H9 (cell line): ENCODE results near the gene BCAS3. TPM values are rescaled to one million over a fixed set of nuclear protein-coding genes. Genes with fewer than 3 reads are reported as not detected.

Experiments
- DNase-seq: peaks from one replicate; pipeline ENCODE4 v3.0.0-alpha.2; 2017
- H2AFZ ChIP-seq: one replicate; pipeline ENCODE4 v1.6.1; 2013; ENCODE audit warnings: mild to moderate bottlenecking, low read length, control low read depth, moderate library complexity
- H2AK5ac ChIP-seq: 2 replicates; pipeline ENCODE4 v1.6.1; 2013; ENCODE audit warnings: low read length, control low read depth, mixed read lengths; ENCODE audit not compliant: insufficient read length
- H2BK120ac ChIP-seq: one replicate; pipeline ENCODE4 v1.6.1; 2013; ENCODE audit warnings: low read depth, mild to moderate bottlenecking, low read length, control low read depth, inconsistent platforms; ENCODE audit not compliant: poor library complexity, severe bottlenecking
- H2BK12ac ChIP-seq: 2 replicates; pipeline ENCODE4 v1.6.1; 2013; ENCODE audit warnings: low read length, control low read depth, mixed read lengths, low read depth; ENCODE audit not compliant: insufficient read length
- H2BK15ac ChIP-seq: 2 replicates; pipeline ENCODE4 v1.6.1; 2013; ENCODE audit warnings: low read depth, low read length, control low read depth
- H2BK20ac ChIP-seq: one replicate; pipeline ENCODE4 v1.6.1; 2013; ENCODE audit warnings: low read depth, mild to moderate bottlenecking, low read length, control low read depth, inconsistent platforms; ENCODE audit not compliant: poor library complexity, severe bottlenecking
- H2BK5ac ChIP-seq: 2 replicates; pipeline ENCODE4 v1.6.1; 2013; ENCODE audit warnings: low read length, control low read depth, mixed read lengths; ENCODE audit not compliant: insufficient read length
- H3K14ac ChIP-seq: 2 replicates; pipeline ENCODE4 v1.6.1; 2013; ENCODE audit warnings: low read length, control low read depth; ENCODE audit not compliant: insufficient read depth
- H3K18ac ChIP-seq: 2 replicates; pipeline ENCODE4 v1.6.1; 2013; ENCODE audit warnings: low read depth, mild to moderate bottlenecking, mixed read lengths, low read length, control low read depth; ENCODE audit not compliant: insufficient read length
- H3K23ac ChIP-seq: 2 replicates; pipeline ENCODE4 v1.6.1; 2013; ENCODE audit warnings: low read length, control low read depth, mixed read lengths, low read depth; ENCODE audit not compliant: insufficient read length
- H3K23me2 ChIP-seq: 2 replicates; pipeline ENCODE4 v1.6.1; 2013; ENCODE audit warnings: low read depth, mild to moderate bottlenecking, mixed read lengths, low read length, control low read depth; ENCODE audit not compliant: insufficient read length, poor library complexity, severe bottlenecking
- H3K27ac ChIP-seq: 2 replicates; pipeline ENCODE4 v1.5.1; 2013; ENCODE audit warnings: low read length, control low read depth, mixed read lengths, low read depth; ENCODE audit not compliant: insufficient read length
- H3K27me3 ChIP-seq: 2 replicates; pipeline ENCODE4 v1.6.1; 2013; ENCODE audit warnings: low read length, control low read depth, inconsistent platforms; ENCODE audit not compliant: insufficient read depth
- H3K4ac ChIP-seq: 2 replicates; pipeline ENCODE4 v1.6.1; 2013; ENCODE audit warnings: low read depth, mild to moderate bottlenecking, control low read depth, inconsistent platforms, low read length, moderate library complexity
- H3K4me1 ChIP-seq: 2 replicates; pipeline ENCODE4 v1.6.1; 2013; ENCODE audit warnings: low read length, control low read depth, inconsistent platforms; ENCODE audit not compliant: insufficient read depth
- H3K4me2 ChIP-seq: 2 replicates; pipeline ENCODE4 v1.6.1; 2013; ENCODE audit warnings: low read length, control low read depth, mixed read lengths; ENCODE audit not compliant: insufficient read length, insufficient read depth
- H3K56ac ChIP-seq: 2 replicates; pipeline ENCODE4 v1.6.1; 2013; ENCODE audit warnings: low read depth, mild to moderate bottlenecking, mixed read lengths, low read length, control low read depth; ENCODE audit not compliant: insufficient read length
- H3K79me1 ChIP-seq: 2 replicates; pipeline ENCODE4 v1.6.1; 2013; ENCODE audit warnings: low read depth, mild to moderate bottlenecking, moderate library complexity, low read length, control low read depth, inconsistent platforms; ENCODE audit not compliant: insufficient read depth, poor library complexity, severe bottlenecking
- H3K79me2 ChIP-seq: 2 replicates; pipeline ENCODE4 v1.6.1; 2013; ENCODE audit warnings: low read length, control low read depth, inconsistent platforms; ENCODE audit not compliant: insufficient read depth
- H3K9ac ChIP-seq: 2 replicates; pipeline ENCODE4 v1.6.1; 2013; ENCODE audit warnings: low read length, control low read depth, mixed read lengths; ENCODE audit not compliant: insufficient read length; ENCODE audit errors: extremely low read depth
- H3K9me3 ChIP-seq: one replicate; pipeline ENCODE4 v1.6.1; 2013; ENCODE audit warnings: low read depth, low read length, inconsistent platforms; ENCODE audit not compliant: control insufficient read depth
- H3T11ph ChIP-seq: one replicate; pipeline ENCODE4 v1.6.1; 2013; ENCODE audit warnings: mild to moderate bottlenecking, low read length, control low read depth, inconsistent platforms
- H4K20me1 ChIP-seq: one replicate; pipeline ENCODE4 v1.6.1; 2013; ENCODE audit not compliant: control insufficient read depth, insufficient read length, insufficient read depth
- H4K5ac ChIP-seq: 2 replicates; pipeline ENCODE4 v1.6.1; 2013; ENCODE audit warnings: low read depth, mild to moderate bottlenecking, mixed read lengths, low read length, control low read depth; ENCODE audit not compliant: insufficient read length
- H4K8ac ChIP-seq: replicated peaks from 2 replicates; pipeline ENCODE4 v1.6.1; 2013; ENCODE audit warnings: low read length, control low read depth, mixed read lengths, low read depth; ENCODE audit not compliant: insufficient read length
- H4K91ac ChIP-seq: 2 replicates; pipeline ENCODE4 v1.6.1; 2013; ENCODE audit warnings: low read depth, mild to moderate bottlenecking, moderate library complexity, mixed read lengths, low read length, control low read depth; ENCODE audit not compliant: insufficient read length
- H3K27ac Mint-ChIP-seq, 3 experiments: 2 replicates in 2 of 3; 3 replicates in 1 of 3; pipeline ENCODE4 v1.8.0; 2020 to 2021; ENCODE audit warnings: mixed read lengths in 3 of 3, mild to moderate bottlenecking in 1 of 3, moderate library complexity in 1 of 3
- H3K27me3 Mint-ChIP-seq: 2 replicates; pipeline ENCODE4 v1.8.0; 2021; ENCODE audit warnings: low read depth, mild to moderate bottlenecking, moderate library complexity, mixed read lengths
- H3K36me3 Mint-ChIP-seq, 3 experiments: 2 replicates in 2 of 3; 3 replicates in 1 of 3; pipeline ENCODE4 v1.8.0; 2020 to 2021; ENCODE audit warnings: low read depth in 3 of 3, mixed read lengths in 3 of 3; ENCODE audit not compliant: insufficient read depth in 1 of 3
- H3K4me1 Mint-ChIP-seq, 2 experiments: 2 replicates each; pipeline ENCODE4 v1.8.0; 2020; ENCODE audit warnings: mixed read lengths in 2 of 2
- H3K4me3 Mint-ChIP-seq, 2 experiments: 2 replicates in 1 of 2; 3 replicates in 1 of 2; pipeline ENCODE4 v1.8.0; 2020 to 2021; ENCODE audit warnings: mild to moderate bottlenecking in 2 of 2, mixed read lengths in 2 of 2, moderate library complexity in 1 of 2
- H3K9me3 Mint-ChIP-seq, 2 experiments: 2 replicates in 1 of 2; 3 replicates in 1 of 2; pipeline ENCODE4 v1.8.0; 2020; ENCODE audit warnings: mild to moderate bottlenecking in 2 of 2, mixed read lengths in 2 of 2, moderate library complexity in 1 of 2
- WGBS: extraction: QIAGEN DNeasy Blood & Tissue Kit; methylation state at CpG from one replicate; pipeline ENCODE4 v1.1.7; 2013; ENCODE audit warnings: missing lambda C conversion rate, low lambda C conversion rate, mixed read lengths; ENCODE audit not compliant: insufficient read length; ENCODE audit errors: extremely low coverage; 5-methylcytosine and 5-hydroxymethylcytosine counted together
- total RNA-seq: library from RNA; stranded (reverse); gene quantifications from 2 replicates; pipeline ENCODE4 v1.2.1, GENCODE V29; 2021
- TF ChIP-seq, protein P1 (sequence below): fragments of 200-600 bp; sonication (generic); conservative IDR thresholded peaks from 3 replicates; pipeline ENCODE4 v1.8.0; 2021; ENCODE audit warnings: antibody characterized with exemption, mild to moderate bottlenecking

The BCAS3 gene
- total RNA-seq, 1 experiment from 2014 or later: 22.4 TPM

DNA sequence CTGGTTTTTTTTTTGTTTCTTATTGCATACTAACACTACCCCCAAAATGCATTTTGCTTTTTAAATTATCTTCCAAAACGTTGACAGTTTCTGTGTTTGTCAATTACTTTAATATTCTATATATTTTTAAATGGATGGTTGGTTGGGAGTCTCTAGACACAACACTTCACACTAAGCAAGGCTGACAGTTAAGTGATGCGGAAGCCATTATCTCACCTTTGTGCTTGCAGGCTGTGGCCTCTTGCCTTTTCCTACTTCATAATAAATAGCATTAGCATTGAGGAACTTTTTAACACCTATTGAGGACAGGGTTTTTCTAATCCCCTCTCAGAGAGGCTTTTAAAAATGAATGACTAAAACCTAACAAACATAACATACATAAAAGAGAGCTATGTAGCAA, 441.2 kb downstream of the BCAS3 start:
- no peak overlapping the region for H2AK5ac ChIP-seq
- H3K36me3 Mint-ChIP-seq: peaks cover 1 to 4% (median 3%) of the 10 kb centered on the region in 3 experiments; a peak in 1 of 7 replicates
- H3K4ac ChIP-seq: no peak overlapping the region
- no peak overlapping the region for H3K14ac ChIP-seq
- H3K27ac ChIP-seq: no peak overlapping the region
- no peak overlapping the region for H3K56ac ChIP-seq
- H2BK5ac ChIP-seq: no peak overlapping the region
- TF ChIP-seq, protein P1, sequence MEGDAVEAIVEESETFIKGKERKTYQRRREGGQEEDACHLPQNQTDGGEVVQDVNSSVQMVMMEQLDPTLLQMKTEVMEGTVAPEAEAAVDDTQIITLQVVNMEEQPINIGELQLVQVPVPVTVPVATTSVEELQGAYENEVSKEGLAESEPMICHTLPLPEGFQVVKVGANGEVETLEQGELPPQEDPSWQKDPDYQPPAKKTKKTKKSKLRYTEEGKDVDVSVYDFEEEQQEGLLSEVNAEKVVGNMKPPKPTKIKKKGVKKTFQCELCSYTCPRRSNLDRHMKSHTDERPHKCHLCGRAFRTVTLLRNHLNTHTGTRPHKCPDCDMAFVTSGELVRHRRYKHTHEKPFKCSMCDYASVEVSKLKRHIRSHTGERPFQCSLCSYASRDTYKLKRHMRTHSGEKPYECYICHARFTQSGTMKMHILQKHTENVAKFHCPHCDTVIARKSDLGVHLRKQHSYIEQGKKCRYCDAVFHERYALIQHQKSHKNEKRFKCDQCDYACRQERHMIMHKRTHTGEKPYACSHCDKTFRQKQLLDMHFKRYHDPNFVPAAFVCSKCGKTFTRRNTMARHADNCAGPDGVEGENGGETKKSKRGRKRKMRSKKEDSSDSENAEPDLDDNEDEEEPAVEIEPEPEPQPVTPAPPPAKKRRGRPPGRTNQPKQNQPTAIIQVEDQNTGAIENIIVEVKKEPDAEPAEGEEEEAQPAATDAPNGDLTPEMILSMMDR: no peak
- no peak overlapping the region for H3K18ac ChIP-seq
- H3K9me3 Mint-ChIP-seq: peaks cover 4 to 9% of the 10 kb centered on the region in 2 experiments; a peak in 2 of 5 replicates
- H4K91ac ChIP-seq: no peak overlapping the region
- peaks cover 15 to 16% of the 10 kb centered on the region in 2 experiments for H3K4me1 Mint-ChIP-seq
- no peak overlapping the region for H2AFZ ChIP-seq
- no peak overlapping the region for H2BK20ac ChIP-seq
- no peak overlapping the region for H2BK15ac ChIP-seq
- H4K5ac ChIP-seq: no peak overlapping the region
- DNase-seq: no peak
- H3K79me2 ChIP-seq: no peaks in the 10 kb centered on the region
- no peaks in the 10 kb centered on the region for H3K9me3 ChIP-seq
- WGBS: no CpG with 5 or more reads among the region's 2 CpGs
- H3K27me3 Mint-ChIP-seq: no peaks in the 10 kb centered on the region
- no peak overlapping the region for H2BK12ac ChIP-seq
- H3K27me3 ChIP-seq: no peaks in the 10 kb centered on the region
- no peaks in the 10 kb centered on the region for H3K23me2 ChIP-seq
- no peak overlapping the region for H3K4me2 ChIP-seq
- no peaks in the 10 kb centered on the region for H3K4me1 ChIP-seq
- no peak overlapping the region for H3T11ph ChIP-seq
- no peak overlapping the region for H4K8ac ChIP-seq
- no peaks in the 10 kb centered on the region for H3K79me1 ChIP-seq
- no peak overlapping the region for H3K23ac ChIP-seq
- H2BK120ac ChIP-seq: no peak overlapping the region
- no peak overlapping the region; a peak in 1 of 7 replicates for H3K27ac Mint-ChIP-seq
- H3K9ac ChIP-seq: no peak overlapping the region
- H4K20me1 ChIP-seq: no peaks in the 10 kb centered on the region
- no peak overlapping the region for H3K4me3 Mint-ChIP-seq
